Measurements from ENCODE around the gene GABRR1.

Gene GABRR1

DNA sequence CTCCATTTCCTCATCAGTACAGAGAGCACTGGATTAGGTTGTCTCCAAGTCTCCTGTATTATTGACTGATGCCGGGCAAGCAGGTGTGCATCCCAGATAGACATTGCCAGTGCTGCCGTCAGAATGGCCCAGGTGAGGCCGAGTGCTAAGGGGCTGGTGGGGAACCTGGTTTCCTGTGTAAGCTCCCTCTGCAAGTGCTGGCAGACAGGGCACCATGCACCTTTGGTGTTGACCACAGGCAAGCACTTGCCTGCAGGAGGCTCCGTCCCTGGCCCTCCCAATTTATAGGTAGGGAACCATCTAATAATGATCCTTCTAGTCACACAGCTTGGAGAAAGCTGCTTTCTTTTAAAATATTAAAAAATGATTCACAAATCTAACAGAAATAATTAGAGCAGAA lies 747 bp downstream of the GABRR1 start:
- DNase-seq (ENCODE audit: low read depth in 2 of 2), result no peak

DNA sequence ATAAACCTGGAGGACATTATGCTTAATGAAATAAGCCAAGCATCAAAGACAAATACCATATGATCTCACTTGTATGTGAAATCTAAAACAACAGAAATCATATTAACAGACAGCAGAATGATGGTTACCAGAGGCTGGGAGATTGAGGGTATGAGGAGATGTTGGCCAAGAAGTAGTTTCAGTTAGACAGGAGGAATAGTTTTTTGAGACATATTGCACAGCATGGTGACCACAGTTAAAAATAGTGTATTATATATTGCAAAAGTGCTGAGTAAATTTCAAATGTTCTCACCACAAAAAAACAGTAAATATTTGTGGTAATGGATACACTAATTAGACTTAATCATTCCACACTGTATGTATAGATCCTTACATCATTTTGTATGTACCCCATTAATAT lies 1.8 kb downstream of the GABRR1 start:
- no peak for DNase-seq (ENCODE audit: low read depth in 2 of 2)

DNA sequence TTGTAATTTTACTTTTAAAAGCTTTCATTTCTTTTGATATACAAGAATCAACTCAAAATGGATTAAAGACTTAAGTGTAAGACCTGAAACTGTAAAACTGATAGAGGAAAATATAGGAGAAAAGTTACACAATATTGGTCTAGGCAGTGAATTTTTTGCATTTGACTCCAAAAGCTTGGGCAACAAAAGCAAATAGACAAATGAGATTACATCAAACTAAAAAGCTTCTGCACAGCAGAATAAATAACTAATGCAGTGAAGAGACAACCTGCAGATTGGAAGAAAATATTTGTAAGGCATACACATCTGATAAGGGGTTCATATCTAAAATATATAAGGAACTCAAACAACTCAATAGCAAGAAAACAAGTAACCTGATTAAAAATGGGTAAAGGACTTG lies 3.0 kb downstream of the GABRR1 start:
- no peak for DNase-seq (ENCODE audit: low read depth in 2 of 2)

DNA sequence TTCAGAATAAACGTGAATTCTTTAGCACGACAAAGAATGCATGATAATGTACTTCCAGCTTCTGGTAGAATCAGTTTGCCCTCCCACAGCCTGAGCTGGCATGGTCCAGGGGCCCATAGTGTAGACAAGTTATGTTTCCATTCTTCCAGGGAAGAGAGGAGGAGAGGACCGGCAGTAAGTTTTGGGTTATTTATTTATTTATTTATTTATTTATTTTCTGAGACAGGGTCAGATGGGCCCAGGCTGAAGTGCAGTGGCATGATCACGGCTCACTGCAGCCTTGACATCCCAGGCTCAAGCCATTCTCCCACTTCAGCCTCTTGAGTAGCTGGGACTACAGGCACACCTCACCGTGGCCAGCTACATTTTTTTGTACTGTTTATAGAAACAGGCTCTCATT lies 4.7 kb downstream of the GABRR1 start:
- DNase-seq (ENCODE audit: low read depth in 2 of 2), result no peak

DNA sequence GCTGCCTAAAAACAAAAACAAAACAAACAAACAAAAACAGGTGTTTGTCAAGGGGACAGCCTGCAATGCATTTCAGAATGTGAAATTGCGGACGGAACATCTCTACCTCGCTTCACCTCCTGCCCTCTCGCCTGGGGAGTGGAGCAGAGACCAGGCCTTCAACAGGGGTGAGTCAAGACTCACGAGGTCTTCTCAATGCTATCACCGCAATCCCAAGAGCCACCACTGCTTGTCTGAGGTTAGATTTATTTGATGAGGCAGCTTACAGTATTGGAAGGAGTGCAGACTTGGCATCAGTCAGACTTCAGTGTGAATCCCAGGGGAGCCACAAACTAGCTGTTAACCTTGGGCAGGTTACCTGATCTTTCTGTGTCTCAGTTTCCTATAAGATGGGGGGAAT lies 7.7 kb downstream of the GABRR1 start:
- DNase-seq (ENCODE audit: low read depth in 2 of 2), result no peak

DNA sequence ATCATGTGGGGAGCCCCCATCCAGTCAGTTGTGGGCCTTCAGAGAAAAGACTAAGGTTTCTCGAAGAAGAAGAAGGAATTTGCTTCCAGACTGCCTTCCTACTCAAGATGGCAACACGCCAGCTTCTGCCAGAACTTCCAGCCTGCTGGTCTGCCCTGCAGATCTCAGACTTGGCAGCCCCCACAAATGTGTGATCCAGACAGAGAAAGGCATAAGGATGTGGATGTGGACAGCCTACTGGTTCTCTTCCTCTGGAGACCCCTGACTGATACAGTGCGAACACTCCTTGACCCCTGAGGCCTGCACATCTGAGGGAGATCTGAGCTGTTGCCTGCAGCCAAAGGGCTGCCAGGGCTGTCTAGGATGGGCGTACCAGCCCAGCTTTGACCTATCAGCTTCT lies 8.6 kb downstream of the GABRR1 start:
- no peak for DNase-seq (ENCODE audit: low read depth in 2 of 2)

DNA sequence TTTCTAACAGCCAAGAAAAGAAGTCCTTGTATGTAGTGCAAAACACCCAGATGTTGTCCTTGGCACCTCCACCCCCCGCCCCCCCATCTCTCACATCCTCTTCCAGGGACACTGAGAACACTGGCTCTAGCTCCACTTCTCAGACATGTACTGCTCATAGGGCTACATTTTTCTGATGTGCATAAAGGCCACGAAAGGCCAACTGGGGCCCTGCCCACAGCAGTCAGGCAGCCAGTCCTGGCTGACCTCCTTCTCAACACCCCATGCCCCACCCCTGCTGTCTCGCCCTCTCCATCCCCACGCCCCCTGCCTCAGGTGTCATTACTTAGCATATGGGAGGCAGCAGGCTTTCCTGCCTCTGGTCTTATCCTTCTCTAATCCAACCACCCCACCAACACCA lies 11.3 kb downstream of the GABRR1 start:
- no peak for DNase-seq (ENCODE audit: low read depth in 2 of 2)

DNA sequence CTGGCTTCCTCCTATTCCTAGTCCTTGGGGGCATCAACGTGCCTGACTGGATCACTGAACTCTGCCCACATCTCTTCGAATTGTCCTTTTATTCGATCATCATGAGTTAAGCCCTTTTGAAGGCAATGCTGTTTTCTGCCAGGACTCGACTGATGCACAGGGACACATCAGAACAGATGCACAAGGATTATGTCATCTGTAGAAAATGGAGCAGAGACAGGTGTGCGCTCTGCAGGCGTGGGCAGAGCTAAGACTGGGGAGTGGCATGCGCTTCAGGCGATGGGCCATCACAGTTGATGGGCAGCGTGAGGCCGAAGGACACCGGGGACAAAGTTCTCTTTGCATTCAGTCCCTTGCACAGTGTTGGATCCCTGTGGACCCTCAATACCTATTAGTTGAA lies 13.1 kb downstream of the GABRR1 start:
- DNase-seq (ENCODE audit: low read depth in 2 of 2), result no peak

DNA sequence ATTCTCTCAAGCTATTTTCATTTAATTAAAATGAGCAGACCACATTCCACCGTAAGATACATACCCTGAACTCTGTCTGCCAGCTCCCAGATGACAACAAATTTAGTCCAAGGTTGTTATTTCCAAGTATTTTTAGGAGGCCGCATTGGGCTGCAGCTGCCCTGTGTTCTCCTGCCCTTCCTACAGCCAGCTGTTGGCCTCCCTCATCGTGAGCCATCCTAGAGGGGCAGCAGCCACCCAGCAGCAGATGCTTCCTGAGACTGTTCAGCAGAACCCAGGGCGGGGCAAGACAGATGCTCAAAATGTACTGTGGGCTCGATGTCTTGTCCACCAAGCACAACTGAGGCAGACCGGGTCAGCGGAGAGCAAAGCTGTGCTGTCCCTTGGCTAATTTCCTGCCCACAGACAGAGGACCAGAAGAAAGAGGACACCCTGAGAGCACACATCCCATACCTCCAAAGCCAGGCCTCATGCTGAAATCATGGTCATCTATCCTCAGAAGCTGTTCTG lies 16.4 kb downstream of the GABRR1 start:
- no peak for DNase-seq (ENCODE audit: low read depth in 2 of 2)

DNA sequence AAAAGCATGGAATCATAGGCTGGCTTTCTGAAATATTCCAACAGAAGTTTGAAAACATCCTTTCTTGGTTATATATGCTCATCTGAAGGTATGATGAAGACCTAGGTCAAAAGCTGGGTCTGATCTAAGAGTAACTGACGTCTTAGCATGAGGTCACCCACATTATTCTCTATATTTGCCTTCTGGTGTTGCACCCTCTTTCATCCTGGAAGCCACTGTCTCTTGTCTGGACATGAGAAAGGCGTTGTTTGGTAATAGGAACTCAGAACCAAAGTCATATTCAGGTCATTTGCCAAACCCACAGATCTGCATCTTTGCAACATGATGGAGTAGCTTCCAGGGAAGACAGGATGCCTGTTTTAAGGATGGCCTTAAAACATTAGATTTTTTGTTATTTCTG lies 17.6 kb downstream of the GABRR1 start:
- no peak for DNase-seq (ENCODE audit: low read depth in 2 of 2)

DNA sequence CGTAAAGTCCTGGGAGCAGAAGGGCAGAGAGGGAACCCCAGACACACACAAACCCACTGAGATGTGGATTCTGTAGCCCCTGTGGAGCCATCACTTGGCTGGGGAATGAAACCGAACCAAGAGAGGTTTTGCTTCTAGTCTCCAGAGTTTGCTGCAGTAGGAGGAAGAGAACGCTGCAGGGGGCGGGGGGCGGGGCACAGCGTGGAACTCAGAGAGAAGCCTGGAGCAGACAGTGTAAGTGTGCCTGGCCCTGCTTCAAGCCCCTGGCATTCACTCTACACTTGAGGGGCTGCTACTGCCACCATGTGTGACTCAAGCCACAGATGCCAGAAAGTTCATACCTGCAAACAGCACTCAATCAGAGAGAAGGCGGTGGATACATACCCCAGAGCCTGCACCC lies 18.9 kb downstream of the GABRR1 start:
- DNase-seq (ENCODE audit: low read depth in 2 of 2), result no peak

DNA sequence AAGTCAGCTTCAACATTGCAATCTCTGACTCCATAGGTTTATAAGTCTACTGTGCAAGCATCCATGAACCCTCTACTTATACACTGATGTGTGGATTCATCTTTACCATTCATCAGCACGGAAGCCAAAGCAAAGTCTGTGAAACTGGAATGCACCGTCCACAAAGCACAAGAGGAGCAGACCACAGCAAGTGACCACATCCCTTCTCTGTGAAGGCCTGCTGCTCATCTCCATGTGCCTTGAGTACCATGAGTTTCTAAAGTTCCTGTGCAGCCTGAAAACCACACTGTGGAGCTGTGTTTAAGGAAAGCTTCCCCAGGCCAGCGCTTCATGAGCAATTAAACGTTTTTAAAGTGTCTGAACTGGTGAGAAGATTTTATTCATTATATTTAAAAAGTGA lies 20.0 kb downstream of the GABRR1 start:
- DNase-seq (ENCODE audit: low read depth in 2 of 2), result no peak

DNA sequence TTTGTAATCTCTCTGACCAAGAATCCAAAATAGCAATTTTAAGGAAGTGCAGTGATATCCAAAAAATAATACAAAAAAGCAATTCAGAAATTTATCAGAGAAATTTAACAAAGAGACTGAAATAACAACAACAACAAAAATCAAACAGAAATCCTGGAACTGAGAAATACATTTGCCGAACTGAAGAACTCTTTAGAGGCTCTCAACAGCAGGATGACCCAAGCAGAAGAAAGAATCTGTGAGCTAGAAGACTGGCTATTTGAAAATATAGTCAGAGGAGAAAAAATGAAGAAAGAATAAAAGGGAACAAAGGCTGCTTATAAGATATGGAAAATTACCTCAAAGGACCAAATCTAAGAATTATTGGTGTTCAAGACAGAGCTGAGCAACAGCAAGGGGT lies 22.6 kb downstream of the GABRR1 start:
- DNase-seq (ENCODE audit: low read depth in 2 of 2), result no peak

DNA sequence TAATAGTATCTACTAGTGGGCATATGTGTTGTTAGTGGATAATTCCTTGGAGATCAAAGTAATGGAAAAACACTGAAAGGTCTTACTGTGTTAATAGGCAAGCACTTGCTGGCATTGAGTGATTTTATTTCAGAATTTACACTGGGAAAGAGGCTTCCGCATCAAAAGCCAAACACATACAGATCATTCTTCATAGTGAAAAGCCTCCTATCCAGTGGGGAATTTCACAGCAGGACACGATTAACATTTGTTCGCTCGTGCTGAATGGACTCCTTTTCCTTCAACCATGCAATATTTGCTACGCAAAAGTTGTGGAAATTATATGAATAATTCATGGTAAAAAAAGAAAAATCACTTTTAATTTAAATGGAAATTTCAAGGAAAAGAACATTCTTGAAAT lies 26.4 kb downstream of the GABRR1 start:
- DNase-seq (ENCODE audit: low read depth in 2 of 2), result no peak

DNA sequence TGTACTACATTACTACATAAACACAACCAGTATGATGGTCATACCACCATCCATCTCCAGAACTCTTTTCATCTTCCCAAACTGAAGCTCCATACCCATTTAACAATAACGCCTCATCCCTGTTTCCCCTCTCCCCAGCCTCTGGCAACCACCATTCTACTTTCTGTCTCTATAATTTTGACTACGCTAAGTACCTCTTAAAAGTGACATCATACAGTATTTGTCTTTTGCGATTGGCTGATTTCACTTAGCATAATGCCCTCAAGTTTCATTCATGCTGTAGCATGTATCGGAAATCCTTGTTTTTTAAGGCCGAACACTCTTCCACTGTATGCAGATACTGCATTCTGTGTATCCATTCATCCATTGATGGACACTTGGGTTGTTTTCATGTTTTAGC lies 29.7 kb downstream of the GABRR1 start:
- DNase-seq (ENCODE audit: low read depth in 2 of 2), result no peak

DNA sequence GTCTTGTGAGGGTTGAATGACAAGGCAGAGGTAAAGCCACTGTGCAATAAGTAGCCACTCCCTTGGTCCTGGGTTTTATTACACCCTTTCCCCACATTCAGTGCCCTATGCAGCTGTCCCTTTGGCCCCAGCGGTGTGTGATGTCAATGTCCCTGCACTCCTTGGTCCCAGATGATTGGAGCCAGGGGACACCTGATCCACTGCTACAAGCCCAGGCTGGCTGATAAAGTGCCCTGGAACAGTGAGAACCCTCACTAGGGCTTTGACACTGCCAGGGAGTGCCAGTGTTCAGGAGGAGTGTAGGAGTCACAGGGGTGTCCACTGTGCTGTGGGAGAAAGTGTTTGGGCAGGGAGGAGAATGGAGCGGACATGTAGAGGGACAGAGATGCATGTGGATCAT lies 30.4 kb downstream of the GABRR1 start:
- no peak for DNase-seq (ENCODE audit: low read depth in 2 of 2)

DNA sequence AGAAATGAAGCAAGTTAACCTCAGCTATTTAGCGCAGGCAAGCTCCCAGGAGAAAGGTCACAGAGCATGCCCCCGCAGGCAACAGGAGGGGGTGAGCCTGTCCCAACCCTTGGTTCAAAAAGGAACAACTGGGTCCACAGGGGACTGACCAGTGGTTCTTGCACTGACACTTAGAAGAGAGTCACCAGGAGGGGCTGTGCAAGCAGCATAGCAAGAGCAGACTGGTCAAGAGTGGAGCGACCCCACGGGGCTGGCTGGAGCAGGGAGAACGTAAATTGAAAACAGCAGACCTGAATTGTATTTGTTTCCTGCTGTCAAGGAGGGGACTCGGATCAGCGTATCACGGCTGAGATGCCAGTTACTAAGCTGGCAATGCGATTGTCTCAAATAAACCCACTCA lies 32.8 kb downstream of the GABRR1 start:
- no peak for DNase-seq (ENCODE audit: low read depth in 2 of 2)

DNA sequence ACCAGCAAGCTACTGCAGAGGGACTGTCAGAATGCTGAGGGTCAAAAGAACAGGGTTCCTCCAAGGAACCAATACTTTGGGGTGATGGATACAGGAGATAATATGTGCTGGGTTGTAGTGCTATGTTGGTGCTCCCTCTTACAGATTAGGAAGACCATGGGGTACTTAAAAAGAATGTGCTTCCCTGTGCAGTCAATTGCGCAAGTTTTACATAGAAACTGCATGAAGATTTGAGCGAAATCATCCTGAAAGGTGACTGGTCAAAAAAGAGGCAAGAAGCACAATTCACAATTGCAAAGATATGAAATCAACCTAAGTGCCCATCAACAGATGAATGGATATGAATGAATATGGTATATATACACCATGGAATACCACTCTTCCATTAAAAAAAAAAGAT lies 33.9 kb downstream of the GABRR1 start:
- no peak for DNase-seq (ENCODE audit: low read depth in 2 of 2)

DNA sequence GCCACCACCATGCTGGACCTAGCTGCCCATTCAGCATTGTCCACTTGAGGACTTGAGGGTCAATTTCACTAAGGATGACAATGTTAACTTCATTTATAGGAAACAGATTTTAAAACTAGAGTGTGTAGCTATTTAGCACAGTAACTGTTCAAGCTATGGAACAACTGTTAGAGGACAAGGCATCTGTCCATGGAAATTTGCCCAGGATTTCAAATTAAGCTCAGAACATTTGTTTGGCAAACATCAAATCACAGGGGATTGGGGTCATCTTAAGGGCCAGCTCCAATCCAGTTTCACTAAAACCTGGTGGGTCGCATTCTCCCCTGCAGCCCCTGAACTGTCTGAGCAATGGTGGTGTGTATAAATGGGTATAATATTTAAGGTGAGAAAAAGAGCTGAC lies 36.2 kb downstream of the GABRR1 start:
- DNase-seq (ENCODE audit: low read depth in 2 of 2), result no peak

DNA sequence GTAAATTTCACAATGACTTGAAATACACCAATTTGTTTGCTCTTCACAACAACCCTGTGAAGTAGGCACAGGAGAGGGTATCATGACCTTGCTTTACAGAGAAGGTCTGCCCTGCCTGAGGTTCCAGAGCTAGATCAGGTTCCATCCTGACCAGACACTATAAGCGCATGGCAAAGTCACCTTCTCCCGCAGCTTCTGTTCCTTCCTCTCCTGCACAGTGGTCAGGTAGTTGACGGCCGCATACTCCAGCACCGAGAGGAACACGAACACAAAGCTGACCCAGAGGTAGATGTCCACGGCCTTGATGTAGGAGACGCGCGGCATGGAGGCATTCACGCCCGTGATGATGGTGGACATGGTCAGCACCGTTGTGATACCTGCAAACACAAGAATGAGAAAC lies 37.0 kb downstream of the GABRR1 start:
- DNase-seq (ENCODE audit: low read depth in 2 of 2), result no peak

DNA sequence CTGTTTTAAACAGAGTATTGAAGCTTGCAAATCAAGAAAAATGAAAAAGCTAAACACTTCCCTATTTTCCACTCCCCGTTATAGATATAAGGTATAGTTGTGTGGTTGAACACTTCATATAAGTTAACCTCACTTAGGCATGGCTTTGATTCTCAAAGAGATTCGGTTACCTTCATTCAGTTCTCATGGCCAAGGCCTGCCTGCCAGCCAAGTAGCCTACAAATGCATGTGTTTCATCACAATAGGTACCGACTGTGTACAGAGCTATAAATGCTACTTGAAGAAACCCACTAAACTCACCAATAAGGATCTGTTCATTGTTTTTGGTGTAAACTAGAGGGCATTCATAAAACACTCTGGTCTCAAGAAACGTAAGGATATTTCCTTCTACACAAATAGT lies 43.5 kb downstream of the GABRR1 start:
- DNase-seq (ENCODE audit: low read depth in 2 of 2), result no peak

DNA sequence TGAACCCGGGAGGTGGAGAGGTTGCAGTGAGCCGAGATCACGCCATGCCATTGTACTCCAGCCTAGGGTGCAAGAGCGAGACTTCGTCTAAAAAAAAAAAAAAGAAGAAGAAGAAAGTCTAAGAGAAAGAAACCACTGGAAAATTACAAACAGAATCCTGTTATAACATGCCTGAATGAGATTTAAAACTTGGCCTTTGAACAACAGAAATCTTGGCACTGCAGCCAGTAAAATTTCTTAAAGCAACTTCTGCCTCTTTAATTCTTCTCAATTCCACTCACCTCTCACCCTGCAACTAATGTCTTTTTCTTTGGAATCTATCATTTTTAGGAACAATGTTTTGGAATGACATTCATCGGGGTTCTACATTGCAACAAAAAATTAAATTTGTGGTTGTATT lies 45.0 kb downstream of the GABRR1 start:
- DNase-seq (ENCODE audit: low read depth in 2 of 2), result no peak

DNA sequence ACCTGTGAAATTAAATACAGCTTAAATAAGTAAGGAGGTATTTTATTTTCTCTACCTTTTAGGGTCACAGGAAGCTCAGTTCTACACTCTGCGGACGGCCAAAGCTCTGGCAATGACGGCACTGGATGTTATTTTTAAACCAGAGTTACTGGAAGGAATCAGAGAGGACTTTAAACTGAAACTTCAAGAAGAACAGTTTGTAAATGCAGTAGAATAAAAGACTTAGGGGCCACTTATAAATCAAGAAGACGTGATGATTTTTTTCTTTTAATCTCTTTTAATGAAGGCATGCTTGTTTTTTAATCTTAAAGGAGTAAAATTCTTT lies 55.1 kb downstream of the GABRR1 start:
- no peak for DNase-seq (ENCODE audit: low read depth in 2 of 2)

DNA sequence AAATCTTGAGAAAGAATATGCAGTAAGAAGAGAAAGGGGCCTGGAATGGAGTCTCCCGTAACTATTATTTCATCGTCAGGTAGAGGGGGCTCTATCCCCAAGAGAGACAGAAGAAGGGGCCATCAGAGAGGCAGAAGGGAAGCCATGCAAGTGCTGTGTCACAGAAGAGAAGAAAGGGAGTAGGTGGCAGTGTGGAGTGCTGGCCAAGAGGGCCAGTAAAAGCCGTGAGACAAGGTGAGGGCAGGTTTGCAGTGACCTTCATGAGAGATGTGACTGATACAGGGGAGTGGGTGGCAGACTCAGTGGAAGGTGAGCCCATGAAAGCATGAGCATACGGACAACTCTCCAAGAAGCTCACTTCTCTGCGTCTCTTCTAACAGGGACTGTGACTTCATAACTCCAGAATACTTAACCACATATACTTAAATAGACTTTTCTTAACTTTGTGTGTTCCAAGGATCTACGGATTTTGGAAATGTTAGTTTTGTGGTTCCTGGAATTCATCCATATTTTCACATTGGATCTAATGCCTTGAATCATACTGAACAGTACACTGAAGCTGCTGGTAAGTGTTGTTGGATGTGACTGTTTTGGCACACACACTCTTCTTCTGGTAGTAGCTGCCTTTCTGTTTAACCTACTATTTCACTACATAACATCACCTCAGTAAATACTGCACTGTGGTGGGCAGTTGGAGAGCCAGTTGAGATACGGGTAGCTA lies 55.7 kb downstream of the GABRR1 start:
- no peak for DNase-seq (ENCODE audit: low read depth in 2 of 2)
